GM21529 (cell line): ENCODE results near the gene ZNF532.

Experiments used
- ATAC-seq: cut with Tn5 transposase; IDR thresholded peaks from one replicate; pipeline ENCODE4 v1.9.1; 2021; ENCODE audit not compliant: unreplicated experiment

ZNF532 gene

GRCh38 chr18:58941426-58942099 is 76.9 kb downstream of the ZNF532 start:
- no peak for ATAC-seq

- ATAC-seq, result no peak
Observed at GRCh38 chr18:58943896-58944295, 79.2 kb downstream of the ZNF532 start.

- ATAC-seq, result peak; percentile 42
Observed at GRCh38 chr18:58947136-58947732, 82.6 kb downstream of the ZNF532 start.

- ATAC-seq, result no peak
Observed at GRCh38 chr18:58949031-58949430, 84.4 kb downstream of the ZNF532 start.

GRCh38 chr18:58951986-58952702 is 87.5 kb downstream of the ZNF532 start:
- ATAC-seq, result no peak

GRCh38 chr18:58952858-58953257 is 88.2 kb downstream of the ZNF532 start:
- no peak for ATAC-seq

GRCh38 chr18:58953627-58954026 is 89.0 kb downstream of the ZNF532 start:
- no peak for ATAC-seq

GRCh38 chr18:58955001-58955400 is 90.3 kb downstream of the ZNF532 start:
- no peak for ATAC-seq

- no peak for ATAC-seq
Observed at GRCh38 chr18:58955738-58956137, 91.1 kb downstream of the ZNF532 start.

GRCh38 chr18:58958628-58959027 is 94.0 kb downstream of the ZNF532 start:
- ATAC-seq, result no peak

GRCh38 chr18:58960508-58960907 is 95.8 kb downstream of the ZNF532 start:
- no peak for ATAC-seq

- ATAC-seq, result peak; percentile 32
Observed at GRCh38 chr18:58960946-58961722, 96.5 kb downstream of the ZNF532 start.

GRCh38 chr18:58962336-58962735 is 97.7 kb downstream of the ZNF532 start:
- no peak for ATAC-seq

- no peak for ATAC-seq
Observed at GRCh38 chr18:58965291-58966004, 100.8 kb downstream of the ZNF532 start.

GRCh38 chr18:58966005-58966677 is 101.5 kb downstream of the ZNF532 start:
- no peak for ATAC-seq

GRCh38 chr18:58966704-58967103 is 102.0 kb downstream of the ZNF532 start:
- ATAC-seq, result no peak

- no peak for ATAC-seq
Observed at GRCh38 chr18:58967751-58968254, 103.1 kb downstream of the ZNF532 start.

GRCh38 chr18:58970943-58971790 is 106.5 kb downstream of the ZNF532 start:
- ATAC-seq, result peak; percentile 79

- ATAC-seq, result no peak
Observed at GRCh38 chr18:58975296-58975695, 110.6 kb downstream of the ZNF532 start.
